GM21390 (cell line): ENCODE results near the gene RBL2.
"Not testable (repeated sequence)": the region's sequence is repeated elsewhere in the genome, so short reads cannot be mapped to it uniquely, and the experiment has no call there.

Experiments used
- ATAC-seq: cut with Tn5 transposase; IDR thresholded peaks from one replicate; pipeline ENCODE4 v1.9.1; 2021; ENCODE audit not compliant: unreplicated experiment

Gene RBL2, protein sequence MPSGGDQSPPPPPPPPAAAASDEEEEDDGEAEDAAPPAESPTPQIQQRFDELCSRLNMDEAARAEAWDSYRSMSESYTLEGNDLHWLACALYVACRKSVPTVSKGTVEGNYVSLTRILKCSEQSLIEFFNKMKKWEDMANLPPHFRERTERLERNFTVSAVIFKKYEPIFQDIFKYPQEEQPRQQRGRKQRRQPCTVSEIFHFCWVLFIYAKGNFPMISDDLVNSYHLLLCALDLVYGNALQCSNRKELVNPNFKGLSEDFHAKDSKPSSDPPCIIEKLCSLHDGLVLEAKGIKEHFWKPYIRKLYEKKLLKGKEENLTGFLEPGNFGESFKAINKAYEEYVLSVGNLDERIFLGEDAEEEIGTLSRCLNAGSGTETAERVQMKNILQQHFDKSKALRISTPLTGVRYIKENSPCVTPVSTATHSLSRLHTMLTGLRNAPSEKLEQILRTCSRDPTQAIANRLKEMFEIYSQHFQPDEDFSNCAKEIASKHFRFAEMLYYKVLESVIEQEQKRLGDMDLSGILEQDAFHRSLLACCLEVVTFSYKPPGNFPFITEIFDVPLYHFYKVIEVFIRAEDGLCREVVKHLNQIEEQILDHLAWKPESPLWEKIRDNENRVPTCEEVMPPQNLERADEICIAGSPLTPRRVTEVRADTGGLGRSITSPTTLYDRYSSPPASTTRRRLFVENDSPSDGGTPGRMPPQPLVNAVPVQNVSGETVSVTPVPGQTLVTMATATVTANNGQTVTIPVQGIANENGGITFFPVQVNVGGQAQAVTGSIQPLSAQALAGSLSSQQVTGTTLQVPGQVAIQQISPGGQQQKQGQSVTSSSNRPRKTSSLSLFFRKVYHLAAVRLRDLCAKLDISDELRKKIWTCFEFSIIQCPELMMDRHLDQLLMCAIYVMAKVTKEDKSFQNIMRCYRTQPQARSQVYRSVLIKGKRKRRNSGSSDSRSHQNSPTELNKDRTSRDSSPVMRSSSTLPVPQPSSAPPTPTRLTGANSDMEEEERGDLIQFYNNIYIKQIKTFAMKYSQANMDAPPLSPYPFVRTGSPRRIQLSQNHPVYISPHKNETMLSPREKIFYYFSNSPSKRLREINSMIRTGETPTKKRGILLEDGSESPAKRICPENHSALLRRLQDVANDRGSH

DNA sequence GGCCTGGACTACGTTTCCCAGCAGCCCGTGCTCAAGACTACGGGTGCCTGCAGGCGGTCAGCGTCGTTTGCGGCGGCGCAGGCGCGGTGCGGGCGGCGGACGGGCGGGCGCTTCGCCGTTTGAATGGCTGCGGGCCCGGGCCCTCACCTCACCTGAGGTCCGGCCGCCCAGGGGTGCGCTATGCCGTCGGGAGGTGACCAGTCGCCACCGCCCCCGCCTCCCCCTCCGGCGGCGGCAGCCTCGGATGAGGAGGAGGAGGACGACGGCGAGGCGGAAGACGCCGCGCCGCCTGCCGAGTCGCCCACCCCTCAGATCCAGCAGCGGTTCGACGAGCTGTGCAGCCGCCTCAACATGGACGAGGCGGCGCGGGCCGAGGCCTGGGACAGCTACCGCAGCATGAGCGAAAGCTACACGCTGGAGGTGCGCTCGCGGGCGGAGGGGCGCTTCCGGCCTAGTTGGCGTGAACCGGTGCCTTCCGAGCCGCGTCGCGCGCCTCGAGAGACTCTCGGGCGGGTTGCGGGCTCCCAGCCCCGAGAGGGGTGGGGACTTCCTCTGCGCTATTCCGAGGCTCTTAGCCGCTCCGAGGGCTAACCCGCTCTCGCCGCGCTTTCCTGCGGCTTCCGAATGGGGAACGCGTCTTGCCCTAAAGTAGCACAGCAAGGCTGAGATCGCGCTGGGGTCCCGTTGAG lies at the start of gene RBL2:
Gene RBL2 (plus strand): TSS at position 95 of the 689 bp plus-strand sequence. CDS start 86 bp downstream, at position 181.
- peak; percentile 79 for ATAC-seq

DNA sequence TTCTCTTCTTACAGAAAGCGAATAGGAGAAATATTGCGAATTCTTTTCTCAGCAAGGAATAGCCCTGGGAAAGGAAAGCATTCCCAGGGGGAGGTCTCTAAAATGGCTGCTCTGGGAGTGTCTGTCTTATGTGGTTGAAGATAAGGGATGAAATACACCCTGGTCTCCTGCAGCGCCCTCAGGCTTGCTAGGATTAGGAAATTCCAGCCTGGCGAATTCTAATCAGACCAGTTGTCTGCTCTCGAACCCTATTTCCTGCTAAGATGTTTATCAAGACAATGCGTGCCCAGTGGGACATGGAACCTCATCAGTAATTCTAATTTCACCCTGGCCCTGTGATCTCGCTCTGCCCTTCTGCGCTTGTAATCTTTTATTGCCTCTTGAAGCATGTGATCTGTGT lies 49.7 kb upstream of the RBL2 start:
- not testable (repeated sequence) for ATAC-seq

DNA sequence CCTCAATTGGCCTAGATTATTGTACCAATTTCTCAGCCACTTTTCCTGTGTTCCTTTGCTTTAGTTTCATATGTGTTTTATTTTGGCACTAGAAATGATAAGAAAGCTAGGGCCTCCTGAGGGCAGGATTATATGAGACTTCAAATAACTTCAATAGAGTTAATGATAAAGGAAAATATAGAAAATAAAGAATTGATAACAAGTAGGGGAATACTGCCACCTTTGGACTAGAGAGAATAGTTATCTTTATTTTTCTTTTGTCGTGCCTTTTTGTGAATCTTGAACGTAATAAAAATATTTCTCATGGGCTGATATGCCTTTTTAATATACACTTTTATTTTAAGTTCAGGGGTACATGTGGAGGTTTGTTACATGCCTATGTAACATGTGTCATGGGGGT lies 29.3 kb upstream of the RBL2 start:
- ATAC-seq = no peak

DNA sequence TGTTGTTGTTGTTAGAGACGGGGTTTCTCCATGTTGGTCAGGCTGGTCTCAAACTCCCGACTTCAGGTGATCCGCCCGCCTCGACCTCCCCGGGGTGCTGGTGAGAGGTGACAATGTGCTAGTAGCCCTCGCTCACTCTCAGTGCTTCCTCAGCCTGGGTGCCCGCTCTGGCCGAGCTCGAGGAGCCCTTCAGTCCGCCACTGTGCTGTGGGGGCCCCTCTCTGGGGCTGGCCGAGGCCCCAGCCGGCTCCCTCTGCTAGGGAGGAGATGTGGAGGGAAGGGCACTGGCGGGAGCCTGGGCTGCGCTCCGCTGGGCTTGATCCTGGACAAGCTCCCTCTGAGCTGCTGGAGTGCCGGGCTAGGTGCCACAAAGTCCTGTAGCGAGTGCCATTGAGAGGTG lies 21.7 kb upstream of the RBL2 start:
- no peak for ATAC-seq

DNA sequence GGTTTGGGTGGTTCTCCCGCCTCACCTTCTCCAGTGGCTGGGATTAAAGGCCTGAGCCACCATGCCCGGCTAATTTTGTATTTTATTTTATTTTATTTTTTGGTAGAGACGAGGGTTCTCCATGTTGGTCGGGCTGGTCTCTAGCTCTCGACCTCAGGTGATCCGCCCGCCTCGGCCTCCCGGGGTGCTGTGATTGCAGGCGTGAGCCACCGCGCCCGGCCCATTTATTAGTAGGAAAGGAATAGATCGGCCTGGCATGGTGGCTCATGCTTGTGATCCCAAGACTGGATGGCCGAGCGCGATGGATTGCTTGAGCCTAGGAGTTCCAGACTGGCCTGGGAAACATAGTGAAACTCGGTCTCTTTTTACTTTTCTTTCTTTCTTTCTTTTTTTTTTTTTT lies 20.4 kb upstream of the RBL2 start:
- ATAC-seq = no peak

DNA sequence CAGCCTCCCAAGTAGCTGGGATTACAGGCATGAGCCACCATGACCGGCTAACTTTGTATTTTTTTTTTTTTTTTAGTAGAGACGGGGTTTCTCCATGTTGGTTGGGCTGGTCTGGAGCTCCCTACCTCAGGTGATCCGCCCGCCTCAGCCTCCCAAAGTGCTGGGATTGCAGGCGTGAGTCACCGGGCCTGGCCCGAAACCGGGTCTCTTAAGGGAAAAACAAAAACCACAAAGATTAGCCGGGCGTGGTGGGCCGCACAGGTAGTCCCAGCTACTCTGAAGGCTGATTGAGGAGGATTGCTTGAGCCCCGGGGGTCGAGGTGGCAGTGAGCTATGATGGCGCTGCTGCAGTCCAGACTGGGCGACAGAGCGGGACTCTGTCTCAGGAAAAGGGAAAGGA lies 19.9 kb upstream of the RBL2 start:
- ATAC-seq = no peak

DNA sequence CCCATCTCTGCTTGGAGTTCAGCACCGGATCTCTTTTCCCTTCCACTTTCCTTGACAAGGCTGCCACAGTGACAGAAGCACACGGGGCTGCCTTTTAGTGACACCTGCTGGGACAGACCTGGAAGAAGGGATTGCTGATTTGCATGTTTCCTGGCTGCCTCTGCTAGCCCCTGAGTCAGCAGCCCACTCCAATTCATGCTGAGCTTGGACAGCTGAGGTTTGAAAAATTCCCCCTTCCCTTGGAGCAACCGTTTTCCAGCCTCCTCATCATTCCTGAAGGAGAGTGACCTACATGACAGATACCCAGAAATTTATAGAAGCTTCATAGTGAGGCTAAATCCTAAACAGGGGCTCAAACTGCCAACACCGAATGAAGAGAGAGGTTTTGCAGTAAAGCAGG lies 18.8 kb upstream of the RBL2 start:
- ATAC-seq = no peak

DNA sequence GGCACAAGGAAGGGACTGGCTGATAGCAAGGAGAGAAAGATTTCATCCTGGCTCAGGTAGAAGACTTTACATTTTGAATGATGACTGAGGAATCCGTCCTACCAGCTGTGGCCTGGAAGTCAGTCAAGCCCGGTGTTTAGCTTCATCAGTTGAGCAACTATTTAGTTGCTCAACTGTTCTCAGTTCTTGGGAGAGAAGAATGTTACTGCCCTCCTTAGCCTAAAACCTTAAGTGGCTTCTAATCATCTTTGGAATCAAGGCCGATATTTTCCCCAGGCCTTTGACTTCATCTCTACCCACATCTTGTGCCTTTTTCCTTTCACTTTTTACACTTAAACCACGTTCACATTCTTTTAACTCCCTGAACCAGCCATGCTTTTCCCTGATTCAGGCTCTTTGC lies 17.3 kb upstream of the RBL2 start:
- ATAC-seq = no peak

DNA sequence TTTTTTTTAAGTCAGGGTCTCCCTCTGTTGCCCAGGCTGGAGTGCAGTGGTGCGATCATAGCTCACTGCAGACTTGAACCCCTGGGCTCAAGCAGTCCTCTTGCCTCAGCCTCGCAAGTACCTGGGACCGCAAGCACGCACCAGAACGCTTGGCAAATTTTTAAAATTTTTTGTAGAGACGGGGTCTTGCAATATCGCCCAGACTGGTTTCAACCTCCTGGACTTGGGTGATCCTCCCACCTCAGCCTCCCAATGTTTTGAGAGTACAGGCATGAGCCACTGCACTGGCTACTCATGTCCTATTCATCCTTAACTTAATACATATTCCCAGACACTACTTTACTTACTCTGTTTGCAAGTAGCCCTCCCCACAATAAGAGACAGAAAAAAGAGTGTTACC lies 16.3 kb upstream of the RBL2 start:
- ATAC-seq = no peak

DNA sequence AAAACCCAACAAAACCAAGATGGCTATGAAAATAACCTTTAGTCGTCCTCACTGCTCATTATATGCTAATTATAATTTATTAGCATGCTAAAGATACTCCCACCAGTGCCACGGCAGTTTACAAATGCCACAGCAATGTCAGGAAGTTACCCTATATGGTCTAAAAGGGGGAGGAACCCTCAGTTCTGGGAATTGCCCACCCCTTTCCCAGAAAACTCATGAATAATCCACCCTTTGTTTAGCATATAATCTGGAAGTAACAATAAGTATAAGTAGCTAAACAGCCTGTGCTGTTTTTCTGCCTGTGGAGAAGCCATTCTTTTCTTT lies 14.9 kb upstream of the RBL2 start:
- ATAC-seq = not testable (repeated sequence)

DNA sequence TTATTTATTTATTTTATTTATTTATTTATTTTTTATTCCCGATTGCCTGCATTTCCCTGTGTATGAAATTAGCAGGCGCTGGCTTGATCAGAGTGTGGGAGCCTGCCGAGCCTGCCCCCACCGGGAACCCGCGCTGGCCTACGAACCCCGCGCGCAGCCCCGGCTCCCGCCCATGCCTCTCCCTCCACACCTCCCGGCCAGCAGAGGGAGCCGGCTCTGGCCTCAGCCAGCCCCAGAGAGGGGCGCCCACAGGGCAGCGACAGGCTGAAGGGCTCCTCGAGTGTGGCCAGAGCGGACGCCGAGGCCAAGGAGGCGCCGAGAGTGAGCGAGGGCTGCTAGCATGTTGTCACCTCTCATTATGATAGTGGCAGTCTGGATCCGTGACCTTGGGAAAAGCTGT lies 13.0 kb upstream of the RBL2 start:
- no peak for ATAC-seq

DNA sequence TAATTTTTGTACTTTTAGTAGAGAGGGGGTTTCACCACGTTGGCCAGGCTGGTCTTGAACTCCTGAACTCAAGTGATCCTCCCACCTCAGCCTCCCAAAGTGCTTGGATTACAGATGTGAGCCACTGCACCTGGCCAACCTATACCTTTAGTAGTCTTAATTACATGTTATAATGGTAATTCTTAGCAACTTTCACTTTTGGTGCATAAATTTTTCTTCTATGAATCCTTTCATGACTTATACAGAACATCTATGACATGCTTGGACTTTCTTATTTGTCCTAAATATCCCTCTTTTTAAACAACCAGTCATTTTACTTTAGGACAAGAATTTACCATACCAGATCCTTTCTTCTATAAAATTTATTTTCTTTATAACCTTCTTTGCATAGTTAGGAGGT lies 10.3 kb upstream of the RBL2 start:
- ATAC-seq = not testable (repeated sequence)

DNA sequence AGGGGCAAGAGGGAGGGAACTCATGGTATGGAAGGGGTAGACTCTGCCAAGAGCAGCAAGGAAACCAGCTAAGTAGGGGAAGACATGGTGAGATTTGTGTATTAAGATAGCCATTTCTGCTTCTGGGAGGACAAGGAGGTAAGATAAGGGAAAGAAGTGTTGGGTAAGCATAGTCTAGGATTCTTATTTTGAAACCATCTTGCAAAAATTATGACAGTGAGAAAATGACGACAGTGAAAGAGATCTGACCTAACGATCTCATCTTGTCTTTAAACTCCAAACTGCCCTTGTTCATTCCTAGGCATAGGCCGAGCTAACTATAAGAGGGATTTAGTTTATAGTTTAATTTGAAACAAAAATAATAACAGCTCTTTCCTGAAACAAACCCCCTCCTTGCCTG lies 5.6 kb upstream of the RBL2 start:
- ATAC-seq = no peak

DNA sequence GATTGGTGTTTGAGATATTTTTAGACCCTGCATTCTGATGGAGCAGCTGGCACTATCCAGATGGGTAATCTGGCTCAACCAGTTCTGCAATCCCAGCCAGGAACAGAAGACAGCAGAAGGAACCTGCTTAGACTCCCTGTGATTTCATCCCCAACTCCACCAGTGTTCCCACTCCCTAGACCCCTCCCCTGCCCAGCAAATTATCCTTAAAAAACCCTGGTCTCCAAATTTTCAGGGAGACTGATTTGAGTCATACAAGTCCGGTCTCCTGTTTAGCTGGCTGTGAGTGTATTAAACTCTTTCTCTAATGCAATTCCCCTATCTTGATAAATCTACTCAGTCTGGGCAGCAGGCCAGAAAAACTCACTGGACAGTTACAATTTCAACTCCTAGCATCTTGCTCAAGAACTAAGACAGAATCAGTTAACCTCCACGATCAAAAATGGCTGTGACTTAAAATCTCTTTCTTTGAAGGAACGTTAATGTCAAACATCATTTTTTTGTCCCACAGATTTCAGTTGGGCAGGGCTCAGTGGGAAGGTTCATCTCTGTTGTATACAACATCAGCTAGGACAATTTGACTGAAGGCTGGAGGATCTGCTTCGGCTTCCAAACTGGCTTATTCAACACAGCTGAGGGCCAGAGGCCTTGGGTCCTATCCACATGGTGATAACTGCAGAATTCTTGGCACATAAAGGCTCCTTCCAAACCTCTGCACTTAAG lies 4.9 kb upstream of the RBL2 start:
- ATAC-seq = no peak

DNA sequence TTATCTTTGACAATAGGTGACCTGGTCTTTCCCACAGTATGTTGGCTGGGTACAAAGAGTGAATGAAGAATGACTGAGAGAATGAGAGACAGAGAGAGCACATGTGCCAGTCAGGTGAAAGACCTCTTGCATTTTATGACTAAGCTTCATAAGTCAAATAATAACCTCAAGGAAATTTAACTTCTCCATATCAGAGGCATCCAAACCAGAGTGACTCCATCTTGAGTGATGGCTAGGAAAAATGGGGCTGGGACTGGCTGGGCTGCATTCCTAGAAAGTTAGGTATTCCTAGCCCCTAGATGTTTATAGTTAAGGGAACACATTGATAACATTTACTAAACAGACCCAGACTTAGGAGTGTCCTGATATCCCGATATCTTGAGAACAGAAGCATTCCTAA lies 3.9 kb upstream of the RBL2 start:
- no peak for ATAC-seq

DNA sequence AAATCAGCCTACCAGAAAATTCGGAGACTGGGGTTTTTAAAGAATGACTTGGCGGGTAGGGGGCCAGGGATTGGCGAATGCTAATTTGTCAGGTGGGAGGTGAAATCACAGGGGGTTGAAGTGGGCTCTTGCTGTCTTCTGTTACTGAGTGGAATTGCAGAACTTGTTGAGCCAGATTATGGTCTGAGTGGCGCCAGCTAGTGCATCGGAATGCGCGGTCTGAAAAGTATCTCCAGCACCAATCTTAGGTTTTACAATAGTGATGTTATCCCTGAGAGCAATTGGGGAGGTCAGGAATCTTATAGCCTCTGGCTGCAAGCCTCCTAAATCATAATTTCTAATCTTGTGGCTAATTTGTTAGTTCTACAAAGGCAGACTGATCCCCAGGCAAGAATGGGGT lies 762 bp upstream of the RBL2 start:
- ATAC-seq = no peak

DNA sequence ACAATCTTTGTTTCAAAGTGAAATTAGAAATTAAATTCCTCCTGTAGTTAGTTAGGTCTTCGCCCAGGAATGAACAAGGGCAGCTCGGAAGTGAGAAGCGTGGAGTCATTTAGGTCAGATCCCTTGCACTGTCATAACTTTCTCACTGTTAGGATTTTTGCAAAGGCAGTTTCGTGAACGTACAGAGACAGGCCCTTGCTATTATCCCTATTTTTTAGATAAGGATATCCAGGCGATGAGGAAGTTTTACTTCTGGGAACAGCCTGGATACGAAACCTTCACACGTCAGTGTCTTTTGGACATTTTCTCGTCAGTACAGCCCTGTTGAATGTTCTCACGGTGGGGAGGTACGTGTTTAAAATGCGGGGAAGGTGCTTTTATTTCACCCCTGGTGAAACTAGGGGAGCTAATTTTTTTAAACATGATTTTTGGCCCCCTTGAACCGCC lies 318 bp upstream of the RBL2 start:
- no peak for ATAC-seq

DNA sequence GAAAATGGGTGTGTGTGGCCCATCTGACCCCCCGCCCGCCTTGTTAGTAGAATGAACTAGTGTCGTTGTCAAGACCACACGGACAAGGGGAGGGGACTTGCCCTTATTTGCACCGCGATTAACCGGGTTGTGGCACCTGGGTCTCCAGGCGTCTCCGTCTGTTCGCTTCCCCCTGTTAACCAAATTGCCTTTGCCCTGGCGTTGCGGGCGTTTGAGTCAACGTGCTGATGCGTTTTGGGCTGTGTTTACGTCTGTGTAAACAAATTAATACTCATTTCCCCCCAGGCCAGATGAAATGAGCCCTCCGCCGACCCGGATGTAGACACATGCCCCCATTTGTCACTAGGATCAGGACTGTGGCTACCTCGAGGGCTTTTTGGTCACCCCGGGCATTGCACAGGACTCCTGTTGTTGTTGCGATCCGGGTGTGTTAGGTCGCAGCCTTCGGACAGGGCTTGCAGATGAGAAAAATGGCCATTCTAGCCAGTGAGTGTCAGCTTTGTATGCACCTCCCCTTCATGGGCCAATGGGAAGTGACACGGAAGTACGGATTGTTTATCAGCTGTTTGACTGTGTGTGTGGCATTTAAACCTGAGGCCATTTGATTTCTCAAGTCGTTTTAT lies 906 bp downstream of the RBL2 start:
- peak; percentile 82 for ATAC-seq

DNA sequence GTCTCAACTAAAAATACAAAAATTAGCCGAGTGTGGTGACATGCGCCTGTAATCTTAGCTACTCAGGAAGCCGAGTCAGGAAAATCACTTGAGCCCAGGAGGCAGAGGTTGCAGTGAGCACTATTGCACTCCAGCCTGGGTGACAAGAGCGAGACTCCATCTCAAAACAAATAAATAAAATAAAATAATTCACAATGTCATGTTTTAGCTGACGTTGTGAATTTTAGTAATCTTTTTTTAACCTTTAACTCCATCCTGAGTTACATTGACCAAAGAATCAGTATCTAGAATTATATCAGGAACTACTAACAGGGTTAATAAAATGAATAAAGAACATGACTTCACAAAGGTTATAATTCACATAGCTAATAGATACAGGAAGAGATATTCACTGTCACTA lies 5.9 kb downstream of the RBL2 start:
- ATAC-seq = no peak

DNA sequence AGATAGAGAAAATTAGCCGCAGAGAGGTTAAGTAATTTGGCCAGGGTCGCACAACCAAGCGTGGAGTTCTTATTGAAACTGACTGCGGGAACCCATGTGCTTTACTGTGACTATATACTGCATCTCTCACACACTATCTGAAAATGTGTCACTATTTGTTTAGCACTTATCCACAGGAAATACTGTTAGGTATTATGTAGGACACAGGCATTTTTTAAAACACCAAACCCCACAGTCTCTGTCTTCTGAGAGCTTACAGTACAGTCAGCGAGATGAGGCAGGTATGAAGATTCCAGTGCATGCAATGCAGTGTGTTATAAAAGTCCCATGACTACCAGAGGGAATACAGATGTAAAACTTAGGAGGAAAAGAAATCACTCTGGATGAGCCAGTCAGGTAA lies 11.3 kb downstream of the RBL2 start:
- ATAC-seq = no peak
